Measurements from ENCODE around the gene PNPT1.

The PNPT1 gene

DNA sequence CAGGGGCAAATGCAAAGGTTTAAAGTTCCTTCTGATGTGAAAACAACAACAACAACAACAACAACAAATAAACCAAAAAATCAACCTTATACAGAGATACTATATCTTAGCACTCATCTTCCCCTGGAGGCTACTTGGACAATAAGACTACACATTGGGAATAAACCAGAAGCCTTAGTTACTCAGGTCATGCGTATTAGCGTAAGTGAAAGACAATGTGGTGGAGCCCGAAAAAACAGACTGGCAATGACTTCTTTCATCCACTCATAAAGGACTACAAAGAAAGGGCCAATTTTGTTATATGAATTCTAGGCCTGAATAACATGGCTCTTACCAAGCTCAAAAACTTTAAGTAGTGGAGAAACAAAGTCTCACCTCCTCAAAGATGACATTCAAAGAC is 56.8 kb downstream of the PNPT1 start:
- no peak overlapping the region for H3K4me2 ChIP-seq
- H3K27me3 ChIP-seq (ENCODE audit: insufficient read depth, low read depth) = no peaks in the 10 kb centered on the region
- no peak overlapping the region for H2AFZ ChIP-seq (ENCODE audit: low read depth)
- H4K20me1 ChIP-seq (ENCODE audit: insufficient read depth) = no peaks in the 10 kb centered on the region
- H3K27ac ChIP-seq = no peak overlapping the region
- TF ChIP-seq, protein P1, sequence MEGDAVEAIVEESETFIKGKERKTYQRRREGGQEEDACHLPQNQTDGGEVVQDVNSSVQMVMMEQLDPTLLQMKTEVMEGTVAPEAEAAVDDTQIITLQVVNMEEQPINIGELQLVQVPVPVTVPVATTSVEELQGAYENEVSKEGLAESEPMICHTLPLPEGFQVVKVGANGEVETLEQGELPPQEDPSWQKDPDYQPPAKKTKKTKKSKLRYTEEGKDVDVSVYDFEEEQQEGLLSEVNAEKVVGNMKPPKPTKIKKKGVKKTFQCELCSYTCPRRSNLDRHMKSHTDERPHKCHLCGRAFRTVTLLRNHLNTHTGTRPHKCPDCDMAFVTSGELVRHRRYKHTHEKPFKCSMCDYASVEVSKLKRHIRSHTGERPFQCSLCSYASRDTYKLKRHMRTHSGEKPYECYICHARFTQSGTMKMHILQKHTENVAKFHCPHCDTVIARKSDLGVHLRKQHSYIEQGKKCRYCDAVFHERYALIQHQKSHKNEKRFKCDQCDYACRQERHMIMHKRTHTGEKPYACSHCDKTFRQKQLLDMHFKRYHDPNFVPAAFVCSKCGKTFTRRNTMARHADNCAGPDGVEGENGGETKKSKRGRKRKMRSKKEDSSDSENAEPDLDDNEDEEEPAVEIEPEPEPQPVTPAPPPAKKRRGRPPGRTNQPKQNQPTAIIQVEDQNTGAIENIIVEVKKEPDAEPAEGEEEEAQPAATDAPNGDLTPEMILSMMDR (conservative IDR thresholded peaks at IDR 0.05; ENCODE audit: low read depth, low read length) = no peak
- no peaks in the 10 kb centered on the region for H3K79me2 ChIP-seq (ENCODE audit: insufficient read depth, low read depth)
- peaks cover 13% of the 10 kb centered on the region; the same call in 1 of the 2 replicates for H3K36me3 ChIP-seq (ENCODE audit: insufficient read depth)
- H3K4me3 ChIP-seq (IDR thresholded peaks at IDR 0.05; ENCODE audit: insufficient read depth, low read depth, low read length) = no peak overlapping the region
- no peak overlapping the region for H3K9ac ChIP-seq
- H3K4me1 ChIP-seq (ENCODE audit: low read depth, poor library complexity, severe bottlenecking) = no peaks in the 10 kb centered on the region

DNA sequence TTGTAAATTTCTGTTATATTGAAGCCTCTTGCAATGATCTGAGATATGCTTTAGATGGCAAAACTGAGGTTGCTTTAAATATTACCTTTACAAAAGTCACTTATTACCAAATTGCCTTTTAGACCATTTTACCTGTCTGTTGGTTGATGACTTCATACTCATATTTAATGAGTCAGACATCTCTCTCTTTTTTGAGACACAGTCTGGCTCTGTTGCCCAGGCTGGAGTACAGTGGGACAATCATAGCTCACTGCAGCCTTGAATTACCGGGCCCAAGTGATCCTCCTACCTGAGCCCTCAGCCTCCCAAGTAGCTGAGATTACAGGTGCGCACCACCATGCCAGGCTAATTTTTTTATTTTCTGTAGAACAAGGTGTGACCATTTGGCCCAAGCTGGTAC is 64.7 kb downstream of the PNPT1 start:
- no peak overlapping the region for H3K9ac ChIP-seq
- no peaks in the 10 kb centered on the region for H3K27me3 ChIP-seq (ENCODE audit: insufficient read depth, low read depth)
- H3K4me1 ChIP-seq (ENCODE audit: low read depth, poor library complexity, severe bottlenecking) = no peaks in the 10 kb centered on the region
- no peaks in the 10 kb centered on the region for H3K36me3 ChIP-seq (ENCODE audit: insufficient read depth)
- TF ChIP-seq, protein P1 (conservative IDR thresholded peaks at IDR 0.05; ENCODE audit: low read depth, low read length) = no peak
- no peak overlapping the region for H3K4me3 ChIP-seq (IDR thresholded peaks at IDR 0.05; ENCODE audit: insufficient read depth, low read depth, low read length)
- no peak overlapping the region for H3K4me2 ChIP-seq
- H3K27ac ChIP-seq = no peak overlapping the region
- no peaks in the 10 kb centered on the region for H4K20me1 ChIP-seq (ENCODE audit: insufficient read depth)
- no peak overlapping the region for H2AFZ ChIP-seq (ENCODE audit: low read depth)
- no peaks in the 10 kb centered on the region; the same call in 1 of the 2 replicates for H3K79me2 ChIP-seq (ENCODE audit: insufficient read depth, low read depth)

DNA sequence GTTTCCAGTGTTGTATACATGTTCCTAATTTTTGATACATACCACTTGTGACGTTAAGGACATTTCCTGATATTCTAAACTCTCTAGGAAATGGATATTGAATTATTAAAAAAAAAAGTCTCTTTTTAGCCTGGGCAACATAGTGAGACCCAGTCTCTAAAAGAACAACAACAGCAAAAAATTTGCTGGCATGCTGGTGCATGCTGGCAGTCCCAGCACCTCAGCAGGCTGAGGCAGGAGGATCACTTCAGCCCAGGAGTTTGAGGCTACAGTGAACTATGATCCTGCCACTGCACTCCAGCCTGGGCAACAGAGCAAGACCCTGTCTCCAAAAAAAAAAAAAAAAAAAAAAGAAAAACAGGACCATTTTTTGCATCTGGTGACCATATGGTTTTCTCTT is 65.7 kb downstream of the PNPT1 start:
- H3K27me3 ChIP-seq (ENCODE audit: insufficient read depth, low read depth) = no peaks in the 10 kb centered on the region
- no peak overlapping the region for H3K4me3 ChIP-seq (IDR thresholded peaks at IDR 0.05; ENCODE audit: insufficient read depth, low read depth, low read length)
- TF ChIP-seq, protein P1 (conservative IDR thresholded peaks at IDR 0.05; ENCODE audit: low read depth, low read length) = no peak
- no peak overlapping the region for H3K27ac ChIP-seq
- H3K4me1 ChIP-seq (ENCODE audit: low read depth, poor library complexity, severe bottlenecking) = no peaks in the 10 kb centered on the region
- H3K4me2 ChIP-seq = no peak overlapping the region
- H4K20me1 ChIP-seq (ENCODE audit: insufficient read depth) = no peaks in the 10 kb centered on the region
- H3K36me3 ChIP-seq (ENCODE audit: insufficient read depth) = no peaks in the 10 kb centered on the region
- no peak overlapping the region for H3K9ac ChIP-seq
- no peak overlapping the region for H2AFZ ChIP-seq (ENCODE audit: low read depth)
- H3K79me2 ChIP-seq (ENCODE audit: insufficient read depth, low read depth) = peaks cover 3% of the 10 kb centered on the region; the same call in 1 of the 2 replicates

DNA sequence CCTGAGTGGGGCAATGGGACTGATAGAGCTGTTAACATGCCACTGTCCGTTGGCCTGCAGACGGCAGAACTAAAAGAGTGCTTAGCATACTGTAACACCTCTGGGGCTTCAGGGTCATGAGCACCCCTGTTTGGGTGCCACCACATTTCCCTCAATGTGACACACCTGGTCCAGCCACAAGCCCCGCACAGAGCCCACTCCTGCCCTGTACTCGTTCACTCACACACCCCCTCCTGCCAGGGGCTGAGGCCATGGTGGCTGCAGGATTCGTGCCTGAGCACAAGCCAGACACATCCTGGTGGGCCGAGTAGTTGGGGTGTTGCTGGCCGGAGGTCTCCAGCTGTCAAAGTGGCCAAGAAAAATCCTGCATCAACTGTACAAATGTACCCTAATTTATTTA is 71.8 kb downstream of the PNPT1 start:
- Histone ChIP-seq H3K4me2 (no peak overlapping the region), H3K27me3 (ENCODE audit: insufficient read depth, low read depth) (no peaks in the 10 kb centered on the region), H3K79me2 (ENCODE audit: insufficient read depth, low read depth) (peaks cover 44% of the 10 kb centered on the region), H3K9ac (no peak overlapping the region), H3K36me3 (ENCODE audit: insufficient read depth) (no peaks in the 10 kb centered on the region), H4K20me1 (ENCODE audit: insufficient read depth) (no peaks in the 10 kb centered on the region), H3K27ac (no peak overlapping the region), H2AFZ (ENCODE audit: low read depth) (no peak overlapping the region), H3K4me3 (IDR thresholded peaks at IDR 0.05; ENCODE audit: insufficient read depth, low read depth, low read length) (no peak overlapping the region), H3K4me1 (ENCODE audit: low read depth, poor library complexity, severe bottlenecking) (peaks cover 14% of the 10 kb centered on the region)
- TF ChIP-seq, protein P1 (conservative IDR thresholded peaks at IDR 0.05; ENCODE audit: low read depth, low read length) = no peak

All from KMS-11 (cell line).